CD14-positive monocyte (primary cell): Measurements from ENCODE around the gene TENT5C. TPM values are rescaled to one million over a fixed set of nuclear protein-coding genes. Genes with fewer than 3 reads are reported as not detected.

Source experiments
- DNase-seq, 3 donors: peaks; one replicate each; pipeline ENCODE4 v3.0.0-alpha.2; 2011 to 2022
- H2AFZ ChIP-seq: 2 replicates; pipeline ENCODE4 v1.6.0; 2012; ENCODE audit warnings: mild to moderate bottlenecking, low read depth, low read length, inconsistent platforms; ENCODE audit not compliant: insufficient read depth, poor library complexity, severe bottlenecking
- H3K27ac ChIP-seq, 2 donors: 1 replicate in 1 of 2; 2 replicates in 1 of 2; pipeline ENCODE4 v1.5.1; 2012 to 2013; ENCODE audit warnings: low read length in 2 of 2, control low read depth in 1 of 2, inconsistent platforms in 1 of 2, low read depth in 1 of 2, mild to moderate bottlenecking in 1 of 2
- H3K27me3 ChIP-seq, 2 donors: one replicate each; pipeline versions ENCODE4 v1.6.0 to v1.6.1; 2011 to 2013; ENCODE audit warnings: low read length in 2 of 2; ENCODE audit not compliant: control insufficient read depth in 2 of 2, insufficient read depth in 2 of 2
- H3K36me3 ChIP-seq, 2 donors: replicated peaks in 1 of 2; 1 replicate in 1 of 2; 2 replicates in 1 of 2; pipeline versions ENCODE4 v1.5.1 to v1.6.1; 2012 to 2013; ENCODE audit warnings: low read length in 2 of 2, control low read depth in 1 of 2, inconsistent platforms in 1 of 2, mild to moderate bottlenecking in 1 of 2; ENCODE audit not compliant: insufficient read depth in 2 of 2, control insufficient read depth in 1 of 2
- H3K4me1 ChIP-seq, 2 donors: 1 replicate in 1 of 2; 2 replicates in 1 of 2; pipeline versions ENCODE4 v1.5.1 to v1.6.1; 2012 to 2013; ENCODE audit warnings: low read length in 2 of 2, control low read depth in 1 of 2, inconsistent platforms in 1 of 2, mild to moderate bottlenecking in 1 of 2, moderate library complexity in 1 of 2; ENCODE audit not compliant: insufficient read depth in 2 of 2, control insufficient read depth in 1 of 2
- H3K4me2 ChIP-seq: replicated peaks from 2 replicates; pipeline ENCODE3; 2012; ENCODE audit warnings: low read length, moderate library complexity, mild to moderate bottlenecking; ENCODE audit not compliant: poor library complexity, severe bottlenecking; ENCODE audit errors: extremely low read depth
- H3K4me3 ChIP-seq, 3 experiments: fragments of 200-600 bp in 1 of 3; sonication (generic) in 1 of 3; replicated peaks in 1 of 3; 1 replicate in 2 of 3; 2 replicates in 1 of 3; pipeline ENCODE4 v1.5.1; 2011 to 2013; ENCODE audit warnings: low read length in 3 of 3, mild to moderate bottlenecking in 3 of 3, control low read depth in 2 of 3, low read depth in 2 of 3, inconsistent platforms in 1 of 3, moderate library complexity in 1 of 3
- H3K79me2 ChIP-seq: 2 replicates; pipeline ENCODE4 v1.6.0; 2012; ENCODE audit warnings: mild to moderate bottlenecking, control low read depth, inconsistent platforms, low read length, moderate library complexity; ENCODE audit not compliant: insufficient read depth
- H3K9ac ChIP-seq: 2 replicates; pipeline ENCODE4 v1.6.0; 2017; ENCODE audit warnings: low read length, mild to moderate bottlenecking; ENCODE audit not compliant: insufficient read depth, poor library complexity, severe bottlenecking
- H3K9me3 ChIP-seq, 2 donors: replicated peaks in 1 of 2; 1 replicate in 1 of 2; 2 replicates in 1 of 2; pipeline versions ENCODE4 v1.5.1 to v1.6.1; 2012 to 2013; ENCODE audit warnings: low read length in 2 of 2, control low read depth in 1 of 2; ENCODE audit not compliant: control insufficient read depth in 1 of 2, insufficient read depth in 1 of 2
- H4K20me1 ChIP-seq: 2 replicates; pipeline ENCODE4 v1.6.0; 2012; ENCODE audit warnings: mild to moderate bottlenecking, low read length, control low read depth, moderate library complexity; ENCODE audit not compliant: insufficient read depth
- H3K27ac Mint-ChIP-seq, 7 donors: one replicate each; pipeline ENCODE4 v1.8.0; 2020; ENCODE audit warnings: mild to moderate bottlenecking in 7 of 7, mixed read lengths in 7 of 7, moderate library complexity in 6 of 7, inconsistent platforms in 2 of 7
- H3K27me3 Mint-ChIP-seq, 3 donors: one replicate each; pipeline ENCODE4 v1.8.0; 2021 to 2022; ENCODE audit warnings: low read depth in 3 of 3, mild to moderate bottlenecking in 3 of 3, mixed read lengths in 3 of 3, moderate library complexity in 3 of 3, inconsistent platforms in 1 of 3
- H3K36me3 Mint-ChIP-seq, 2 donors: one replicate each; pipeline ENCODE4 v1.8.0; 2020; ENCODE audit warnings: mixed read lengths in 2 of 2, inconsistent platforms in 1 of 2, mild to moderate bottlenecking in 1 of 2
- H3K4me1 Mint-ChIP-seq: one replicate; pipeline ENCODE4 v1.8.0; 2020; ENCODE audit warnings: mild to moderate bottlenecking, mixed read lengths
- H3K4me3 Mint-ChIP-seq, 2 donors: one replicate each; pipeline ENCODE4 v1.8.0; 2020; ENCODE audit warnings: mild to moderate bottlenecking in 2 of 2, mixed read lengths in 2 of 2, moderate library complexity in 1 of 2
- H3K9me3 Mint-ChIP-seq, 7 donors: one replicate each; pipeline ENCODE4 v1.8.0; 2020 to 2022; ENCODE audit warnings: mixed read lengths in 7 of 7, mild to moderate bottlenecking in 6 of 7, moderate library complexity in 6 of 7, inconsistent platforms in 2 of 7
- WGBS: methylation state at CpG from one replicate; pipeline ENCODE4 v1.1.5; 2013; ENCODE audit warnings: missing lambda C conversion rate; ENCODE audit not compliant: insufficient coverage; 5-methylcytosine and 5-hydroxymethylcytosine counted together
- intact Hi-C, 2 donors: fragments of 100-400 bp; cut with micrococcal nuclease; formaldehyde crosslinking; loops; one replicate each; pipeline versions ENCODE4 v1.15.0 to v1.15.1; 2023
- polyA plus RNA-seq, 3 donors: library from polyadenylated mRNA; depleted of rRNA in 1 of 3; unstranded in 2 of 3; stranded (reverse) in 1 of 3; fragments of 300-500 nt in 2 of 3; fragments of >200 nt in 1 of 3; fragmentation: Illumina TruSeq in 2 of 3; gene quantifications; 1 replicate in 2 of 3; 2 replicates in 1 of 3; pipeline ENCODE4 v1.2.3, GENCODE V29; 2012 to 2021
- TF ChIP-seq, protein P1 (sequence below): fragments of 200-600 bp; IDR thresholded peaks from one replicate; pipeline ENCODE4 v1.8.0; 2022; ENCODE audit warnings: antibody characterized with exemption, mild to moderate bottlenecking

The TENT5C gene
- polyA plus RNA-seq, 3 donors = 0.17 to 0.69 (median 0.27) TPM

GRCh38 chr1:117648015-117648414, 42.2 kb downstream of the TENT5C start:
- Histone ChIP-seq H3K36me3 (no peaks in the 10 kb centered on the region), H3K4me3 (no peak overlapping the region), H3K27ac (no peak overlapping the region), H3K27me3 (no peaks in the 10 kb centered on the region), H4K20me1 (no peaks in the 10 kb centered on the region), H3K4me2 (no peak overlapping the region), H3K79me2 (no peaks in the 10 kb centered on the region), H2AFZ (no peak overlapping the region), H3K4me1 (no peaks in the 10 kb centered on the region), H3K9me3 (no peaks in the 10 kb centered on the region), H3K9ac (no peak overlapping the region)
- peaks cover 0 to 2% (median 0%) of the 10 kb centered on the region in 7 donors for H3K9me3 Mint-ChIP-seq
- no peak overlapping the region for H3K4me3 Mint-ChIP-seq
- DNase-seq = no peak
- no CpG with 5 or more reads among the region's 2 CpGs for WGBS
- H3K36me3 Mint-ChIP-seq = no peaks in the 10 kb centered on the region
- intact Hi-C loops = no loop called here
- TF ChIP-seq, protein P1, sequence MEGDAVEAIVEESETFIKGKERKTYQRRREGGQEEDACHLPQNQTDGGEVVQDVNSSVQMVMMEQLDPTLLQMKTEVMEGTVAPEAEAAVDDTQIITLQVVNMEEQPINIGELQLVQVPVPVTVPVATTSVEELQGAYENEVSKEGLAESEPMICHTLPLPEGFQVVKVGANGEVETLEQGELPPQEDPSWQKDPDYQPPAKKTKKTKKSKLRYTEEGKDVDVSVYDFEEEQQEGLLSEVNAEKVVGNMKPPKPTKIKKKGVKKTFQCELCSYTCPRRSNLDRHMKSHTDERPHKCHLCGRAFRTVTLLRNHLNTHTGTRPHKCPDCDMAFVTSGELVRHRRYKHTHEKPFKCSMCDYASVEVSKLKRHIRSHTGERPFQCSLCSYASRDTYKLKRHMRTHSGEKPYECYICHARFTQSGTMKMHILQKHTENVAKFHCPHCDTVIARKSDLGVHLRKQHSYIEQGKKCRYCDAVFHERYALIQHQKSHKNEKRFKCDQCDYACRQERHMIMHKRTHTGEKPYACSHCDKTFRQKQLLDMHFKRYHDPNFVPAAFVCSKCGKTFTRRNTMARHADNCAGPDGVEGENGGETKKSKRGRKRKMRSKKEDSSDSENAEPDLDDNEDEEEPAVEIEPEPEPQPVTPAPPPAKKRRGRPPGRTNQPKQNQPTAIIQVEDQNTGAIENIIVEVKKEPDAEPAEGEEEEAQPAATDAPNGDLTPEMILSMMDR = no peak
- no peak overlapping the region for H3K27ac Mint-ChIP-seq
- H3K4me1 Mint-ChIP-seq = peaks cover 8% of the 10 kb centered on the region
- peaks cover 0 to 3% (median 0%) of the 10 kb centered on the region in 3 donors for H3K27me3 Mint-ChIP-seq

DNA sequence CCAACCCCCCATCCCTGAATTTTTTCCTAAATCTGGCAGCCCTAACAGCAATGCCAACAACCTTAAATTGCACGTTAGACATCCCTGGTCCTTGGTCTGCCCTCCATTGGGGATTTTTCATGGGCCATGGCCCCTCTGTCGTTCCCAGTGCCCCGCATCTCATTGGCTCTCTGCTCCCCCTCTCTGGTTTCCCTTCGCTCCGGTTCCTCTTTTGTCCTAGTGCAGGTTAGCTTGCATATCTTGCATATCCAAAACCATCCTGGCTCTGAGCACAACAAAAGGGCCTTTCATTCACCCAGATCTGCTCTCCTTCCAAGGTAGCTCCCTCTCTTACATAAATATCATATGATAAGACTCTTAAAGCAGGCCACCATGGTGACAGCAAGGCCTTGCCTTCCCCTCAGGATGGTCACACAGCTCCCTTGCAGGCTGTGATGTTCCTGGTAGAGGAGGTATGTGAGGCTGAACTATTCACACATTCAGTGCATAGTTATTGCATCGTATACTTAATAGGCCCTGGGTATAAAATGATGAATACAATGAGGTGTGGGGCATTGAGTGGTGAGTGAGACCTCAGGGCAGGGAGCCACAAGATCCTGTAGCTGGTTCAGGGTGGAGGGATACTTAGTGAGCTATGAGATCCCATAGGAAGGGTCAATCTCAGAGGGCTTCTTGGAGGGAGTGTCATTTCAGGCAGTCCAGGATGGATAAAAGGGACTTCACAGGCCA, 45.2 kb downstream of the TENT5C start:
- TF ChIP-seq, protein P1 = no peak
- Mint-ChIP-seq H3K27me3 (peaks cover 1 to 10% (median 2%) of the 10 kb centered on the region in 3 donors), H3K4me3 (no peak overlapping the region), H3K4me1 (peaks cover 3% of the 10 kb centered on the region), H3K9me3 (peaks cover 0 to 2% (median 0%) of the 10 kb centered on the region in 7 donors), H3K36me3 (no peaks in the 10 kb centered on the region), H3K27ac (peak overlapping the region in 2 of 7 donors; percentile 12 to 39)
- Histone ChIP-seq H3K36me3 (no peaks in the 10 kb centered on the region), H2AFZ (no peak overlapping the region), H3K79me2 (no peaks in the 10 kb centered on the region), H4K20me1 (no peaks in the 10 kb centered on the region), H3K4me1 (no peaks in the 10 kb centered on the region), H3K27ac (no peak overlapping the region), H3K9me3 (no peaks in the 10 kb centered on the region), H3K27me3 (no peaks in the 10 kb centered on the region), H3K4me3 (no peak overlapping the region), H3K4me2 (no peak overlapping the region), H3K9ac (no peak overlapping the region)
- intact Hi-C loops = no loop called here
- DNase-seq = no peak
- 95% methylated on average over 5 of the region's 6 CpGs for WGBS
